GM06990 (cell line): Measurements from ENCODE around the gene MAG.
A peak's percentile ranks its signal among the peaks of the same experiment; 100 is the strongest.

Source experiments
- DNase-seq: peaks from one replicate; pipeline ENCODE4 v3.0.0-alpha.2; 2011; ENCODE audit not compliant: insufficient read length; ENCODE audit errors: extremely low read depth
- H3K27me3 ChIP-seq: replicated peaks from 2 replicates; pipeline ENCODE4 v1.6.0; 2011; ENCODE audit warnings: low read length; ENCODE audit not compliant: control insufficient read depth, insufficient read depth
- H3K36me3 ChIP-seq: 2 replicates; pipeline ENCODE4 v1.5.1; 2011; ENCODE audit warnings: low read length; ENCODE audit not compliant: control insufficient read depth, insufficient read depth
- H3K4me3 ChIP-seq: replicated peaks from 2 replicates; pipeline ENCODE4 v1.5.1; 2011; ENCODE audit warnings: low read depth, mild to moderate bottlenecking, control low read depth, low read length
- CTCF ChIP-seq: IDR thresholded peaks from 2 replicates; pipeline ENCODE4 v1.5.1; 2011; ENCODE audit warnings: low read length, control low read depth, mild to moderate bottlenecking, inconsistent platforms; ENCODE audit not compliant: insufficient read depth, poor library complexity, severe bottlenecking

Gene MAG

GRCh38 chr19:35311901-35312665, 20.1 kb downstream of the MAG start:
- no peaks in the 10 kb centered on the region for H3K36me3 ChIP-seq
- DNase-seq: no peak
- H3K27me3 ChIP-seq: no peaks in the 10 kb centered on the region
- TF ChIP-seq CTCF: no peak
- H3K4me3 ChIP-seq: no peak overlapping the region

DNA sequence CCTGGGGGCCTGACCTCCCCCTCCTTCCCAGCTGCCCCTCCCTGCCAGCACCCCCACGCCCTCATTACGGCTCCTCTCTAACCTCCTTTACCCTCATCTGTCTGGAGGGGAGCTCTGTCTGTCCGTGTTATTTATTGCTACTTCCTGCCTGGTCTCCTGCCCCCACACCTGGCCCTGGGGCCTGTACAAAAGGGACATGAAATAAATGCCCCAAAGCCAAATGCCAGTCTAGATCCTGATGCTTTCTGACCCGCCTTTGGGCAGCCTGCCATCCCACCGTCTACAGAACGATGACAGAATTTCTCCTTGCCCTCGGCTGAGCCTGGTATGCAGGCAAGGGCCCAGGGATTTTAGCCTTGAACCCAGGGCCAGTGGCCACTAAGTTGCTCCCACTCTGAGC, 21.6 kb downstream of the MAG start:
- no peak for TF ChIP-seq CTCF
- Histone ChIP-seq H3K27me3 (no peaks in the 10 kb centered on the region), H3K36me3 (no peaks in the 10 kb centered on the region), H3K4me3 (no peak overlapping the region)
- no peak for DNase-seq

DNA sequence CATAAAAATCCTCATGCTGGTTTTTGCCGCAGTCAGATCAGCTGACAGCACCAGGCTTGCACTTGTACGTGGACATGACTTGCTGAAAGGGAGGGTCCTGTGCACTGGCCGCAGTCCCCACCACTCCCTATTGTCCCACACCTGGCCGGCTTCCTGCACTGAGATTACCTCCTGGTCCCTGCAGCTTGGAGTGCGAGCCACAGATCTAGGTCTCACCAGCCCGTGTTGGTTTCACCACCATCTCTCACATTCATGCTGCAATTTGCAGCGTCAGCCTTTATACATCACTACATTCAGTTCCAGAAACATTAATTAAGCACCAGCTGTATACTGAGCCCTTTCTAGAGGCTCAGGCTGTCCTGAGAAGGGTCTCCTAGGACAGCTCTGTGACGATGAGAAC, 22.1 kb downstream of the MAG start:
- H3K4me3 ChIP-seq: no peak overlapping the region
- no peaks in the 10 kb centered on the region for H3K36me3 ChIP-seq
- no peaks in the 10 kb centered on the region for H3K27me3 ChIP-seq
- no peak for TF ChIP-seq CTCF
- DNase-seq: no peak

- Histone ChIP-seq H3K36me3 (no peaks in the 10 kb centered on the region), H3K27me3 (no peaks in the 10 kb centered on the region), H3K4me3 (no peak overlapping the region)
- DNase-seq: no peak
- TF ChIP-seq CTCF: no peak
These were observed 23.0 kb downstream of the MAG start for GRCh38 chr19:35314858-35315470.

- peak; percentile 8 for TF ChIP-seq CTCF
- no peaks in the 10 kb centered on the region for H3K27me3 ChIP-seq
- no peak overlapping the region for H3K4me3 ChIP-seq
- DNase-seq: no peak
- H3K36me3 ChIP-seq: no peaks in the 10 kb centered on the region
These were observed 23.9 kb downstream of the MAG start for GRCh38 chr19:35315883-35316282.

- no peak for DNase-seq
- TF ChIP-seq CTCF: no peak
- no peaks in the 10 kb centered on the region for H3K27me3 ChIP-seq
- H3K36me3 ChIP-seq: no peaks in the 10 kb centered on the region
- no peak overlapping the region for H3K4me3 ChIP-seq
These were observed 24.6 kb downstream of the MAG start for GRCh38 chr19:35316560-35316959.
